CD4-positive, CD25-positive, alpha-beta regulatory T cell (primary cell): ENCODE results near the gene WWOX. TPM values are rescaled to one million over a fixed set of nuclear protein-coding genes. Genes with fewer than 3 reads are reported as not detected.
"Not testable (repeated sequence)": the region's sequence is repeated elsewhere in the genome, so short reads cannot be mapped to it uniquely, and the experiment has no call there.

Source experiments
- ATAC-seq, 2 donors: fragments of 150-1000 bp; cut with Tn5 transposase; one replicate each; pipeline ENCODE4 v1.10.0; 2021; ENCODE audit warnings: low read depth in 2 of 2, moderate number of reproducible peaks in 2 of 2, moderate library complexity in 1 of 2
- DNase-seq, 3 donors: peaks; one replicate each; pipeline versions ENCODE4 v3.0.0 to v3.0.0-alpha.2; 2012 to 2022; ENCODE audit warnings: mixed read lengths in 1 of 3
- H3K27ac ChIP-seq: one replicate; pipeline ENCODE4 v1.7.0; 2013; ENCODE audit warnings: mild to moderate bottlenecking, low read length; ENCODE audit not compliant: insufficient read depth, poor library complexity, severe bottlenecking
- H3K27me3 ChIP-seq: one replicate; pipeline ENCODE4 v1.7.0; 2013; ENCODE audit warnings: low read length; ENCODE audit not compliant: control insufficient read depth, insufficient read depth
- H3K36me3 ChIP-seq: one replicate; pipeline ENCODE4 v1.7.0; 2013; ENCODE audit warnings: mild to moderate bottlenecking, low read length, moderate library complexity; ENCODE audit not compliant: control insufficient read depth, insufficient read depth
- H3K4me1 ChIP-seq: 2 replicates; pipeline ENCODE4 v1.7.0; 2013; ENCODE audit warnings: mild to moderate bottlenecking, low read length; ENCODE audit not compliant: insufficient read depth, control insufficient read depth, poor library complexity, severe bottlenecking
- H3K4me3 ChIP-seq: one replicate; pipeline ENCODE4 v1.7.0; 2013; ENCODE audit warnings: low read depth, mild to moderate bottlenecking, low read length, moderate library complexity
- H3K9me3 ChIP-seq, 2 experiments: 1 replicate in 1 of 2; 2 replicates in 1 of 2; pipeline ENCODE4 v1.7.0; 2013; ENCODE audit warnings: low read length in 2 of 2, mild to moderate bottlenecking in 1 of 2, moderate library complexity in 1 of 2; ENCODE audit not compliant: control insufficient read depth in 2 of 2
- H3K27ac Mint-ChIP-seq, 3 donors: one replicate each; pipeline ENCODE4 v1.8.0; 2020 to 2022; ENCODE audit warnings: mild to moderate bottlenecking in 3 of 3, mixed read lengths in 3 of 3, moderate library complexity in 2 of 3
- H3K27me3 Mint-ChIP-seq: one replicate; pipeline ENCODE4 v1.8.0; 2022; ENCODE audit warnings: mild to moderate bottlenecking, mixed read lengths
- H3K36me3 Mint-ChIP-seq: one replicate; pipeline ENCODE4 v1.8.0; 2020; ENCODE audit warnings: mixed read lengths
- H3K4me1 Mint-ChIP-seq, 4 donors: one replicate each; pipeline ENCODE4 v1.8.0; 2020 to 2022; ENCODE audit warnings: mixed read lengths in 4 of 4, mild to moderate bottlenecking in 1 of 4
- H3K4me3 Mint-ChIP-seq, 4 donors: one replicate each; pipeline ENCODE4 v1.8.0; 2020 to 2022; ENCODE audit warnings: mild to moderate bottlenecking in 4 of 4, mixed read lengths in 4 of 4, moderate library complexity in 3 of 4
- H3K9me3 Mint-ChIP-seq, 7 donors: one replicate each; pipeline ENCODE4 v1.8.0; 2020 to 2022; ENCODE audit warnings: mixed read lengths in 7 of 7, mild to moderate bottlenecking in 3 of 7, moderate library complexity in 2 of 7
- polyA plus RNA-seq, 4 donors: library from polyadenylated mRNA; unstranded; fragments of 300-500 nt; fragmentation: Illumina TruSeq; gene quantifications; one replicate each; pipeline ENCODE4 v1.2.3, GENCODE V29; 2021
- total RNA-seq: library from RNA; stranded (reverse); gene quantifications from one replicate; pipeline ENCODE4 v1.2.3, GENCODE V29; 2022

Gene WWOX
- total and polyA plus RNA-seq, 5 donors from 2014 or later, result 10.3 to 18.6 (median 12.8) TPM

GRCh38 chr16:78514888-78515287 is 415.4 kb downstream of the WWOX start:
- H3K9me3 Mint-ChIP-seq, H3K27ac Mint-ChIP-seq, H3K36me3 ChIP-seq, H3K36me3 Mint-ChIP-seq, H3K4me1 ChIP-seq, H3K9me3 ChIP-seq, H3K4me3 Mint-ChIP-seq, ATAC-seq, DNase-seq, H3K4me1 Mint-ChIP-seq, H3K27me3 Mint-ChIP-seq, H3K27ac ChIP-seq, H3K27me3 ChIP-seq, H3K4me3 ChIP-seq: not testable (repeated sequence)

GRCh38 chr16:78515421-78515820 is 416.0 kb downstream of the WWOX start:
- H3K36me3 Mint-ChIP-seq, result no peaks in the 10 kb centered on the region
- H3K27me3 Mint-ChIP-seq, result no peaks in the 10 kb centered on the region
- H3K27ac Mint-ChIP-seq, result no peak overlapping the region
- no peaks in the 10 kb centered on the region for H3K27me3 ChIP-seq
- H3K9me3 ChIP-seq, result no peaks in the 10 kb centered on the region
- no peak overlapping the region for H3K4me3 ChIP-seq
- no peak overlapping the region for H3K27ac ChIP-seq
- H3K4me1 ChIP-seq, result no peaks in the 10 kb centered on the region
- no peak overlapping the region for H3K4me3 Mint-ChIP-seq
- H3K36me3 ChIP-seq, result no peaks in the 10 kb centered on the region
- H3K9me3 Mint-ChIP-seq, result no peaks in the 10 kb centered on the region
- DNase-seq (no peak), ATAC-seq (no peak)
- peaks cover 0 to 2% (median 0%) of the 10 kb centered on the region in 4 donors for H3K4me1 Mint-ChIP-seq

GRCh38 chr16:78516006-78516736 is 416.7 kb downstream of the WWOX start:
- Histone ChIP-seq H3K9me3 (no peaks in the 10 kb centered on the region), H3K36me3 (no peaks in the 10 kb centered on the region), H3K27ac (no peak overlapping the region), H3K4me1 (no peaks in the 10 kb centered on the region), H3K4me3 (no peak overlapping the region), H3K27me3 (no peaks in the 10 kb centered on the region)
- ATAC-seq (no peak), DNase-seq (no peak)
- H3K9me3 Mint-ChIP-seq, result no peaks in the 10 kb centered on the region
- H3K27me3 Mint-ChIP-seq, result no peaks in the 10 kb centered on the region
- H3K4me1 Mint-ChIP-seq, result peaks cover 0 to 2% (median 0%) of the 10 kb centered on the region in 4 donors
- H3K4me3 Mint-ChIP-seq, result no peak overlapping the region
- H3K27ac Mint-ChIP-seq, result no peak overlapping the region
- H3K36me3 Mint-ChIP-seq, result no peaks in the 10 kb centered on the region

DNA sequence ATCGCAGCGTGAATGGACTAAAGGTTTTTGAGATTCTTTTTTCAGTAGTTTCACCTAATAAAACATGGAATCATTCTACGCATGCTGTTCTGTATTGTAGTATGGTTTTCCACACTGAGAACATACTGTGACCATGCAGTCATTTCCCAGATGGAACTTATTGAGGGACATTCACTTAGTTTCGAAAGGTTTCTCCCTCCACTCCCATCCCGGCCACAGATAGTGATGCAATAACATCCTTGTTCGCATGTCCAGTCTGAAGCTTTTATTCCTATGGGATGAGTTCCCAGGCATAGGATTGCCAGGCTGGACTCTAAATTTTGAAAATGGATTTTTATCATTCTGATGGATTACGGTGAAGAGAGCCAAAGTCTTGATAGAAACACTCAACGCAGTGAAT is 420.4 kb downstream of the WWOX start:
- H3K36me3 ChIP-seq, result no peaks in the 10 kb centered on the region
- ATAC-seq (no peak), DNase-seq (no peak)
- Mint-ChIP-seq H3K27me3 (no peaks in the 10 kb centered on the region), H3K4me3 (no peak overlapping the region), H3K36me3 (no peaks in the 10 kb centered on the region), H3K27ac (no peak overlapping the region), H3K4me1 (peaks cover 0 to 2% (median 0%) of the 10 kb centered on the region in 4 donors), H3K9me3 (peaks cover 0 to 1% (median 0%) of the 10 kb centered on the region in 7 donors)
- no peaks in the 10 kb centered on the region for H3K27me3 ChIP-seq
- no peaks in the 10 kb centered on the region for H3K9me3 ChIP-seq
- no peak overlapping the region for H3K27ac ChIP-seq
- no peak overlapping the region for H3K4me3 ChIP-seq
- H3K4me1 ChIP-seq, result no peaks in the 10 kb centered on the region

DNA sequence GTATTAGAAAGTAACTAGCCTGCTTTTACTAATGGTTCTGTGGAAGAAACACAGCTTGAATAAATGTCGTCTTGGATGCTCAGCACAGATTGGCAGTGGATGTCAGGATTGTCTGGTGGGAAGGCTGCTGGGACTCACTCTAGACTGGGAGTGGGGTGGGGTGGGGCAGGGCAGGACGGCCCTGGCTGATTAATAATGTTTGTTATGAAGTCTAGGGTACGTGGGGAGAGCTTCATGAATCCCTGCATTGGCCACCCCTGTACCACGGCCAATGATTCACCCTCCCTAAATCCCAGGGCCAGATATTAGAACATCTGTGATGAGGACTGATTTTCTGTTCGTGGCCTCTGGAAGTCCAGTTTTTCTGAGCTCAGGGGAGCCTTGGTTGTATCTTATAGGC is 421.0 kb downstream of the WWOX start:
- no peaks in the 10 kb centered on the region for H3K9me3 ChIP-seq
- H3K4me3 ChIP-seq, result no peak overlapping the region
- Mint-ChIP-seq H3K27me3 (no peaks in the 10 kb centered on the region), H3K4me3 (no peak overlapping the region), H3K36me3 (no peaks in the 10 kb centered on the region), H3K4me1 (peaks cover 0 to 2% (median 0%) of the 10 kb centered on the region in 4 donors), H3K9me3 (peaks cover 0 to 1% (median 0%) of the 10 kb centered on the region in 7 donors), H3K27ac (no peak overlapping the region)
- ATAC-seq (no peak), DNase-seq (no peak)
- H3K4me1 ChIP-seq, result no peaks in the 10 kb centered on the region
- H3K36me3 ChIP-seq, result no peaks in the 10 kb centered on the region
- no peaks in the 10 kb centered on the region for H3K27me3 ChIP-seq
- no peak overlapping the region for H3K27ac ChIP-seq

DNA sequence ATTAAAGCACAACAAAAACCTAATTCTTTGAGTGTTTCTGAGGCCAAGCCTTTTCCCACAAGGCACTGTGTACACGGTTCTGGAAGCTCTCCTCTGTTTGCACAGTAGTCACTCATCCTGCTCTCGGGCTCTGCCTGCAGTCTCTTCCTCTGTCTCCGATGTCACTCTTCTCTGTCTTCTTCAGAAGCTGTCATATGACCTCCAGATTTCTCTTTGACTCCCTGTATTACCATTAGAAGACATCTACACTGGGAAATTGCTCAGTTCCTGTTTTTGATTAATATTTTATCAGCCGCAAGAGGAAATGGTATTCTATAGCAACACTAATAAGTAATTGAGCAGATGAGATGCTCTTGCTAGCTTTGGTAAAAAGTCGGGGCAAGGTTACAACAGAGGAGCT is 422.9 kb downstream of the WWOX start:
- H3K27me3 Mint-ChIP-seq, result no peaks in the 10 kb centered on the region
- no peak overlapping the region for H3K4me3 Mint-ChIP-seq
- H3K27ac Mint-ChIP-seq, result no peak overlapping the region
- Histone ChIP-seq H3K4me1 (no peaks in the 10 kb centered on the region), H3K27ac (no peak overlapping the region), H3K4me3 (no peak overlapping the region), H3K36me3 (no peaks in the 10 kb centered on the region), H3K9me3 (no peaks in the 10 kb centered on the region), H3K27me3 (no peaks in the 10 kb centered on the region)
- H3K36me3 Mint-ChIP-seq, result no peaks in the 10 kb centered on the region
- DNase-seq (no peak), ATAC-seq (no peak)
- no peaks in the 10 kb centered on the region for H3K4me1 Mint-ChIP-seq
- H3K9me3 Mint-ChIP-seq, result peaks cover 0 to 3% (median 0%) of the 10 kb centered on the region in 7 donors

GRCh38 chr16:78523212-78523985 is 423.9 kb downstream of the WWOX start:
- H3K27me3 Mint-ChIP-seq, result no peaks in the 10 kb centered on the region
- ATAC-seq (no peak), DNase-seq (no peak)
- no peaks in the 10 kb centered on the region for H3K4me1 Mint-ChIP-seq
- no peaks in the 10 kb centered on the region for H3K4me1 ChIP-seq
- H3K27ac Mint-ChIP-seq, result no peak overlapping the region
- peaks cover 0 to 3% (median 0%) of the 10 kb centered on the region in 7 donors for H3K9me3 Mint-ChIP-seq
- H3K4me3 Mint-ChIP-seq, result no peak overlapping the region
- H3K36me3 Mint-ChIP-seq, result no peaks in the 10 kb centered on the region
- H3K36me3 ChIP-seq, result no peaks in the 10 kb centered on the region
- no peak overlapping the region for H3K27ac ChIP-seq
- no peak overlapping the region for H3K4me3 ChIP-seq
- H3K27me3 ChIP-seq, result no peaks in the 10 kb centered on the region
- no peaks in the 10 kb centered on the region for H3K9me3 ChIP-seq
